Measurements from ENCODE around the gene RBM34. TPM values are rescaled to one million over a fixed set of nuclear protein-coding genes. Genes with fewer than 3 reads are reported as not detected.

The RBM34 gene
- total RNA-seq, 1 donor from 2014 or later: 94.2 TPM

DNA sequence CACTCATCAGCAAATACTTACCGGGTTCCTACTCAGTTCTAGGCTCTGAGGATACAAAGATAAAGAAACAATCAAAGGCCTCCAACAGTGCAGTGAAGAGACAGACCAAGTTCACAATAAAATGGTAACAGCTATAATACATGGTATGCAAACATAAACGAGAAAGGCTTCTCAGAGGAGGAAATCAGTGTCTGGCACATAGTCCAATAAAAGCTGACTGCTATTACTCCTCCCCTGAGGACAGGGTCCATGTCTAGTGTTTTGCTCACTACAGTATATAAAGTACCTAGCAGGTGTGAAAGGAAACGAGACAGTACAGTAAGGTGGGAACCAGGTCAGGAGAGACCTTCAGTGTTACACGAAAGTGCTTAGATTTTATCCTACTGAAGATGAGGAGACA lies 4.3 kb downstream of the RBM34 start:
- DNase-seq: no peak
- H3K9me3 Mint-ChIP-seq (ENCODE audit: unreplicated experiment): no peaks in the 10 kb centered on the region
- no peaks in the 10 kb centered on the region for H3K36me3 Mint-ChIP-seq (ENCODE audit: unreplicated experiment)
- H3K27ac Mint-ChIP-seq (ENCODE audit: unreplicated experiment): no peak overlapping the region
- no peaks in the 10 kb centered on the region for H3K27me3 Mint-ChIP-seq (ENCODE audit: unreplicated experiment)
- TF ChIP-seq, protein P1, sequence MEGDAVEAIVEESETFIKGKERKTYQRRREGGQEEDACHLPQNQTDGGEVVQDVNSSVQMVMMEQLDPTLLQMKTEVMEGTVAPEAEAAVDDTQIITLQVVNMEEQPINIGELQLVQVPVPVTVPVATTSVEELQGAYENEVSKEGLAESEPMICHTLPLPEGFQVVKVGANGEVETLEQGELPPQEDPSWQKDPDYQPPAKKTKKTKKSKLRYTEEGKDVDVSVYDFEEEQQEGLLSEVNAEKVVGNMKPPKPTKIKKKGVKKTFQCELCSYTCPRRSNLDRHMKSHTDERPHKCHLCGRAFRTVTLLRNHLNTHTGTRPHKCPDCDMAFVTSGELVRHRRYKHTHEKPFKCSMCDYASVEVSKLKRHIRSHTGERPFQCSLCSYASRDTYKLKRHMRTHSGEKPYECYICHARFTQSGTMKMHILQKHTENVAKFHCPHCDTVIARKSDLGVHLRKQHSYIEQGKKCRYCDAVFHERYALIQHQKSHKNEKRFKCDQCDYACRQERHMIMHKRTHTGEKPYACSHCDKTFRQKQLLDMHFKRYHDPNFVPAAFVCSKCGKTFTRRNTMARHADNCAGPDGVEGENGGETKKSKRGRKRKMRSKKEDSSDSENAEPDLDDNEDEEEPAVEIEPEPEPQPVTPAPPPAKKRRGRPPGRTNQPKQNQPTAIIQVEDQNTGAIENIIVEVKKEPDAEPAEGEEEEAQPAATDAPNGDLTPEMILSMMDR (IDR thresholded peaks at IDR 0.05; ENCODE audit: partially characterized antibody, unreplicated experiment): no peak
- no peaks in the 10 kb centered on the region for H3K4me1 Mint-ChIP-seq (ENCODE audit: low read depth, unreplicated experiment)
- H3K4me3 Mint-ChIP-seq (ENCODE audit: unreplicated experiment): no peak overlapping the region

DNA sequence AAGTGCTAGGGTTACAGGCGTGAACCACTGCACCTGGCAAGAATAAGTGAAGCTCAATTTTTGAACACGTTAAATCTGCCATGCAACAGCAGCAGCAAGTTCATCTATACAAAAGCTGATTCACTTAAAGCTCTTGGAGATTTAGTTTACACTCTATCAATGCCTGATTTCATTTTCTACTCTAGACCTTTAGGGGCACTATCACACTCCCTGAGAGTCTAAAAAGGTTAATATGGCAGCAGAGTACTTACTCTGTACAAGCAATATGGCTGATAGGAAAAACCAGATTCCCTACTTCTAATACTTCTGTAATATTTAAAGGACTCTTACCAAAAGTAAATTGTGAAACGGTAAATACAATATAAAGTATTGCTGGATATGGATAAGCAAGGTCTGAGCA lies 4.8 kb downstream of the RBM34 start:
- Mint-ChIP-seq H3K36me3 (ENCODE audit: unreplicated experiment) (no peaks in the 10 kb centered on the region), H3K4me3 (ENCODE audit: unreplicated experiment) (no peak overlapping the region), H3K4me1 (ENCODE audit: low read depth, unreplicated experiment) (no peaks in the 10 kb centered on the region), H3K27me3 (ENCODE audit: unreplicated experiment) (no peaks in the 10 kb centered on the region), H3K9me3 (ENCODE audit: unreplicated experiment) (no peaks in the 10 kb centered on the region), H3K27ac (ENCODE audit: unreplicated experiment) (no peak overlapping the region)
- TF ChIP-seq, protein P1 (IDR thresholded peaks at IDR 0.05; ENCODE audit: partially characterized antibody, unreplicated experiment): no peak
- no peak for DNase-seq

DNA sequence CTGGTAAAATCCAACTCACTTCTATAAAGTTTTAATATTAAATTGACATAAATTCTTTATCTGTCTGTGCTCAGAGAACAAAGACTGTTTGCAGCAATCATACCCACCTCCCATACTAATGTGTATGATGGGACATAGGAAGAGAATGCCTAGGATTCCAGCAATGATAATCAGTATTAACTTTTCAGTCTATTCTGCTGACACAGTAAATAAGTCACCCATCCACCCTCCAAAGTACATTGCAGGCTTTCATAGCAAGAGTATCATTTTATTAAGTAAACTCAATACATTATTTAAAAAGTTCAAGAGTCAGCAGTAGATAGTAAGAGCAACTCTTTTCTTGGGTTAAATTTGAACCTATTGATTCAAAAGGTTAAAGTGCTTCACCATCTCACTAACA lies 8.8 kb downstream of the RBM34 start:
- Mint-ChIP-seq H3K4me1 (ENCODE audit: low read depth, unreplicated experiment) (no peaks in the 10 kb centered on the region), H3K4me3 (ENCODE audit: unreplicated experiment) (no peak overlapping the region), H3K9me3 (ENCODE audit: unreplicated experiment) (peaks cover 2% of the 10 kb centered on the region), H3K27me3 (ENCODE audit: unreplicated experiment) (no peaks in the 10 kb centered on the region), H3K36me3 (ENCODE audit: unreplicated experiment) (no peaks in the 10 kb centered on the region), H3K27ac (ENCODE audit: unreplicated experiment) (no peak overlapping the region)
- DNase-seq: no peak
- TF ChIP-seq, protein P1 (IDR thresholded peaks at IDR 0.05; ENCODE audit: partially characterized antibody, unreplicated experiment): no peak

DNA sequence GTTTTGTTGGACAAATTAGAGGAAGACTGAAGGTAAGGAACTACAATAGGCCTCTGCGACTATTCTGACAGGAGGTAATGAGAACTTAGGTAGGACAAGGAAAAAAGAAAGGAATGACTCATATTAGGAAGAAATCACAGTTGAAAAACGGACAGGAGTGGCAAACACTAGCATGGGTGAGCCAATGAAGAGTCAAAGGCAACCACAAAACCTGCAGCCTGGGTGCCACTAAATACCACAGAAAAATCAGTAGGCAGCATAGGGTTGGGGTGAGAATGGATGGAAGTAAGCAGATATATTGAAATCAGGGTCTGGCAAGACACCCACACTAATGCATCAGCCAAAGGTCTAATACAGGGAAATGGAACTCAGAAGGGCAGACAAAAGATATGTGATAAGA lies 10.0 kb downstream of the RBM34 start:
- Mint-ChIP-seq H3K27me3 (ENCODE audit: unreplicated experiment) (no peaks in the 10 kb centered on the region), H3K36me3 (ENCODE audit: unreplicated experiment) (no peaks in the 10 kb centered on the region), H3K4me3 (ENCODE audit: unreplicated experiment) (no peak overlapping the region), H3K27ac (ENCODE audit: unreplicated experiment) (no peak overlapping the region), H3K9me3 (ENCODE audit: unreplicated experiment) (peaks cover 2% of the 10 kb centered on the region), H3K4me1 (ENCODE audit: low read depth, unreplicated experiment) (no peaks in the 10 kb centered on the region)
- DNase-seq: no peak
- TF ChIP-seq, protein P1 (IDR thresholded peaks at IDR 0.05; ENCODE audit: partially characterized antibody, unreplicated experiment): no peak

DNA sequence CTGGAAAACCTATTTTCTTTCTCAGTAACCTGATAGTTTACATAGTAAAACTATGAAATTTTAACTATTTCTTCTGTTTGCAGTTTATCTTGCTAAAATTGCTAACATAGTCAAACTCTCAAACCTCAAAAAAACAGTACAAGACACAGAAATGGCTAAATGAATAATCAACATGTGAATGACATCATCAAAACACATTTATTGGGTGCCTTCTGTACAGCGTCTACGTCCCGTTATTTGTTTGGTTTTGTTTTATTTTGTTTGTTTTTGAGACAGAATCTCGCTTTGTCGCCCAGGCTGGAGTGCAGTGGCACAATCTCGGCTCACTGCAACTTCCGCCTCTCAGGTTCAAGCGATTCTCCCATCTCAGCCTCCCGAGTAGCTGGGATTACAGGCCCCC lies 11.2 kb downstream of the RBM34 start:
- H3K9me3 Mint-ChIP-seq (ENCODE audit: unreplicated experiment): peaks cover 2% of the 10 kb centered on the region
- H3K4me3 Mint-ChIP-seq (ENCODE audit: unreplicated experiment): no peak overlapping the region
- H3K36me3 Mint-ChIP-seq (ENCODE audit: unreplicated experiment): no peaks in the 10 kb centered on the region
- no peaks in the 10 kb centered on the region for H3K4me1 Mint-ChIP-seq (ENCODE audit: low read depth, unreplicated experiment)
- no peak for DNase-seq
- no peak overlapping the region for H3K27ac Mint-ChIP-seq (ENCODE audit: unreplicated experiment)
- TF ChIP-seq, protein P1 (IDR thresholded peaks at IDR 0.05; ENCODE audit: partially characterized antibody, unreplicated experiment): no peak
- H3K27me3 Mint-ChIP-seq (ENCODE audit: unreplicated experiment): no peaks in the 10 kb centered on the region
